Stimulated activated CD4-positive, alpha-beta T cell treated with anti-CD3 and anti-CD28 coated beads, Interleukin-4, amount 100 ng/mL, for 24 hours (primary cell): Measurements from ENCODE around the gene SLC9C2.
"Not testable (repeated sequence)": the region's sequence is repeated elsewhere in the genome, so short reads cannot be mapped to it uniquely, and the experiment has no call there.

Source experiments
- DNase-seq: peaks from one replicate; pipeline ENCODE4 v3.0.0-alpha.2; 2020

The SLC9C2 gene, protein sequence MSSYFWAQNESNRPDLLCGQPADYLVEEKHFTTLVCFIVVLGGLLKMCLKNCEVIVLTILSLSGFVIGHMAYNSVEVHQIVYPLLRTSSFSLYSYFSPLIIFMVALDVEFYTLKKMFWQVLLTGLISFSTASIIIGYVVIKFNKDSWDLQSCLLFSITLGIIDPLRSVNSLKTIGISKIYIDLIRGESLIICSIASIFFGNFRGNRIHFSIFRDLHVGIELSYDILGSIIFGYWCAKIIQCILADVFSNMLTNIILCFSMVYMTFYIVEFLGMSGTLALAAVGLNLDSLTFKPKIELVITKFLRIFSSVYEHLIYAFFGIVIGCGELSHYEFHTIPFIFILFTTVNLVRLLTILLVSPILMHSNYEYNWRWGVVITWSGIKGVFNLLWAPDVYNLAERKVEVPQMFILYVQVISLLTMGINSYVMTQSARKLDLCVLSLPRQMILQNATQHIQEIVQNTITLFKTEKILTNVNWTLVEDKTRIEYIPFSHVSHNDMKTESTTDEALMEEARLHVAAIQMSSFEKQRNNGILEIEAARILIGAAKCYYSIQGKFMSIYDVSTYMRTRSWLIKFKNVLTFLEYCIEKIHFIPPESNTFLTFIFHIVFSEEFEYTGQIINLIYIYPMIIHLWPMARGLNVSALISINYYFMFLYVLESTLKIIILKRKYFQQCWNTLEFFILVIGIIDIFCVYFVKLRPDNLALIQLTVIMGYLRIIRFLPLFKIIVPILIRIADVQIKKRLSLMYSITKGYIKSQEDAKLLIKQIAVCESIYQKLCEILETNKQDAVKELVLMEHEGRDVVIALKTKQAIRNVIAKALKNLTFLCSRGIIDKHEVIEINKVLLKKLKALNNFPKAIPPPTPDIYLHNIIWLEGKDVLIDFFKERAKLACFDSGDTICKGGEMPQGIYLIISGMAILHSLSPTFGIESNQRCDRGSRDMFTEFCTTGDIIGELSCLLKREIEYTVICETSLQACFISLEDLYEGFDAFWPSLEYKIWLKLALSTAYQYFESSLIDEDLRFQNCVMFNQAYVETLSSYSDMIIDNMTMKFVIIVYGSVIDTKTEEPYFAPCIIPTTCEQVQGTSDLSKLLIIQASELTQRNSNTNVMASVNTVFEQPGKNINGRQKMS

GRCh38 chr1:173603056-173603591, at the start of gene SLC9C2:
Gene SLC9C2, minus strand, starts transcription at chr1:173603072. Its CDS starts 1,296 bp downstream, at chr1:173601776.
- DNase-seq, result no peak

DNA sequence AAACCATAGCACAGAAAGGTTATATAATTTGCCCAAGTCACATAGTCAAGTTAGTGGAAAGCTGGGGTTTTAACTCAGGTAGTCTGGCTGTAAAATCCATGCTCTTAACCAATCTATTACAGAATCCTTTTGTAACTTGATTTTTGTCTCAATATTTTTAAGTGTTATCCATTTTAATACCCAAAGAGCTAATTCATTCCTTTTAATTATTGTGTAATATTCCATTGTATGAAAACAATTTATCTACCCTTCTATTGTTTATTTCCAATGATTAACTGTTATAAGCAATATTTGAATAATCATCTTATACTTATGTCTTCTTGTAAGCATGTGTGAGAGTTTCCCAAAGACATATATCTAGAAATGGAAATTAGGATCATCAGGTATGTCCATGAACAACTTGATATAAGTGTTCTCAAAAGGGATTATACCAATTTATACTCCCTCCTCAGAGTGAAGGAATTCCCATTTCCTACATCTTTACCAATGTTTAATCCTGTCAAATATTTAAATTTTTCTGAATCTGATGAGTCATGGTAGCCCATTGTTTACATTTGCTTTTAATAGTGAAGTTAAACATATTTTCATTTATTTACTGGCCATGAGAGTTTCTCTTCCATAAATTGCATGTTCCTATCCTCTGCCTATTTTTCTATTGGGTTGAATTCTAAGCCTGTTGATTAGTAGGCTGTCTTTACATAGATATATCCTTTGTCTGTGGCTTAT, 46.2 kb upstream of the SLC9C2 start:
- DNase-seq, result no peak

DNA sequence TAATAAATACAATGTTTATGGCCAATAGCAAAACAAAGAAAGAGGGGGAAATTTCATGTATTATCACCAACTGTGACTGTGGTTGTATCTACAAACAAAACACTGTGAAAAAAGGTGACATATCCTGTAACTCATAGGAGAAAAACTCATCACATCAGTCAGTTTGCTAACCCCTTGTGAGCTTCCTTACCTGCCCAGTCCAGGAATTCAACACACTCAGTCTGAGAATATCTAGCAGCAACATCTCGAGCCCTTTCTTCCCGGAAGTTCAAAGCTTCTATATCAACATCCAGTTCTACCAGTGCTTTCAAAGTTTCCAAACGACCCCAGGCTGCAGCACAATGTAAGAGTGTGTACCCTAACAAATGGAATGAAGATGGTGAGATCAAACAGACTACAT, 43.8 kb upstream of the SLC9C2 start:
- no peak for DNase-seq

DNA sequence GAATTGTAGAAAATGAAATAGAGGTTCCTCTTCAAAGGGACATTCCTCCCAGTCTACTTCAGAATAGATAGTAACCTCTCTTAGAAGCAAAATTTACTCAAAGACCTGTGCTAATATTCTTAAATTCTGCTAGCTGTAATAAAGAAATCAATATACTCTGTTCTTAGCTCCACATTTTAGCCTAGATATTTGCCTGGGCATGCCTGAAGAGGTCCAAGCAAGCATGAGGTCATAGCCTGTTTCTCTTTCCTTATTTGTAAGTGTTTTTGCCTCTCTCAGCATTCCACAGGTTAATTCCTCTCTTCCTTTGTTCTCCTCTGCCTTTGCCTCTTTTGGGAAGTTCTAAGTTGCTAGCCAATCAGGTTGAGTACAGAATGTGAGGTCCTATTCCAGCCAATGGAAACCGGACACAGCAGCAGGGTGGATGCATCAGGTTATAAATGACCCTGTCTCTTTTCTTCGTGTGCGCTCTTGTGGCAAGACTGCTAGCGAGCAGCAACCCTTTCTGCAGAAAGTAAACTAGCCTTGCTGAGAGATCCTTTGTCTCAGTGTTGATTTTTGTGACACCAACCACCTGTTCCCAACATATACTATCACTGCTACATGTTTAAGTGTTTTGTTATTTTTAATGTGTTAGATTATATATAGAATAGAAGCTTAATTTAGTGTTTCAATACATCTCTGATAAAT, 39.7 kb upstream of the SLC9C2 start:
- not testable (repeated sequence) for DNase-seq

DNA sequence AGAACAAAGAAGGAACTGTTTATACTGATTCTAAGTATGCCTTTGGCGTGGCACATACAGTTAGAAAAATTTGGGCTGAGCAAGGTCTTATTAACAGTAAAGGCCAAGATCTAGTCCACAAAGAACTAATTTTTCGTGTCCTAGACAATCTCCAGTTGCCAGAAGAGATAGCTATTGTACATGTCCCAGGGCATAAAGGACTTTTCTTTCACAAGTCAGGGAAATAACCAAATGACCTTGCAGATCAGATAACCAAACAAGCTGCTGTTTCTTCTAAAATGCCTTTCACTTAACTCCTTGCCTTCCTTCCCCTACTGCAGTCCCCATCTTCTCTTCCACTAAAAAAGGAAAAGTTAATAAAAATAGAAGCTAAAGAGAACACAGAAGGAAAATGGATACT, 36.2 kb upstream of the SLC9C2 start:
- DNase-seq, result no peak

- no peak for DNase-seq
Observed at GRCh38 chr1:173638043-173639021, 35.5 kb upstream of the SLC9C2 start.

- not testable (repeated sequence) for DNase-seq
Observed at GRCh38 chr1:173637236-173638042, 34.6 kb upstream of the SLC9C2 start.

DNA sequence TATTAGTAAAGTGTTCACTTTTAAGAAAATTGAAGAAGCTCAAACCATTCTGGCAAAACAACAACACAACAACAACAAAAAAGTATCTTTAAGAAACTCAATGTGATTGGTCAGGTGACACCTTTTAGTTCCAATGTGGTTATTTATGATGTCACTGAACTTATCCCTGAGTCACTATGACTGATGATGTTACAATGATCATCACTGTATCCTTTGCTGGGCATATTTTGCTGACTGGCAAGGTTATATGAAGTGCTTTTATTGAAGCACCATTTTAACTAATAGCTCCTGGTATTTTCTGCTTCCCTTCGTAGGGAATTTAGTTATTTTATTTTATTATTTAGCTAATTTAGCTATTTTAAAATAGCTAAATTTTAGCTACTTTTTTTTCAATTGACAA, 32.2 kb upstream of the SLC9C2 start, which contains the start of gene TEX50:
TEX50 (plus strand) TSS at position 223 of the 400 bp plus-strand sequence. CDS start 184 bp downstream, outside the sequence.
- DNase-seq, result no peak

DNA sequence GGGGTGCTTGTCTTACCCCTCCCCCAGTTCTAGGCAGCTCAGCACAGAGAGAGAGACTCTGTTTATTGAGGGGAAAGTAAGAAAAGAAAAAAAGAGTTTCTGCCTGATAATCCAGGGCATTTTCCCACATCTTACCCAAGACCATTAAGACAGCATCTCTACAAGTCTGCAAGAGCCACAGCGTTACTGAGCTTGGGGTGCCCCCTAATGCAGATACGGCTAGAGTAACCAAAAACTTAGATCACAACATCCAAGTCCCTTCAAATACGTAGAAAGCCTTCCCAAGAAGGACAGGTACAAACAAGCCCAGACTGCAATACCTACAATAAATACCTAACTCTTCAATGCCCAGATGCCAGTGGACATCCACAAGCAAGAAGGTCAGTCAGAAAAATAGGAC, 26.0 kb upstream of the SLC9C2 start:
- no peak for DNase-seq

DNA sequence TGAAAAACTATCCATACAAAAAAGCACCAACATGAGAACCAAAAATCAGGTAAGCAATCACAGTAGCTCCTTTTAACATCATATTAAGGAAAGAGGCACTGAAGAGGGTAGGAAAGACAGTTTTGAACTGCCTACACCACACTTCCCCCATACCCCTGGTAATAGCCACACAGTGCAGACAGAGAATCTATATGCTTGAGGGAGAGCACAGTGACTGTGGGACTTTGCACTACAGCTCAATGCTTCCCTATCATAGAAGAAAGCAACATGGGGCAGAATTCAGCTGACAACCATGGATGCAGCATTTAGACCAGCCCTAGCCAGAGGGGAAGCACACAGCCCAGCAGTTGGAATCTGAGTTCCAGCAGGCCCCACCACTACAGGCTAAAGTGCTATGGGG, 24.4 kb upstream of the SLC9C2 start:
- no peak for DNase-seq

DNA sequence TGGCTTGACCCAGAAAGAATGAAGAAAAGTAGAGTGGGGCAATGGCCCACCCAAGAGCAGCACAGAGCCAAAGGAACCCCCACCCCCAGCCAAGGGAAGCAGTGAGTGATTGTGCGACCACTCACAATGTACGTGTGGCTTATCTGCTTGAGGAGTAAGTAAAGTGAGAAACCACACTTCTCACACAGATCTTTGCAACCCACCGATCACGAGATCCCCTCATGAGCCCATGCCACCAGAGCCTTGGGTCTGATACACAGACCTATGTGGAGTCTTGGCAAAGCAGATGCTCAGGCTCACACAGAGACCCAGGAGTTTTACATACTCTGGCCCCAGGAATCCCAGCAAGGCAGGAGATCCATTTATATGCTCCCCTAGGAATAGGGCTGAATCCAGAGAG, 14.0 kb upstream of the SLC9C2 start:
- DNase-seq, result no peak

DNA sequence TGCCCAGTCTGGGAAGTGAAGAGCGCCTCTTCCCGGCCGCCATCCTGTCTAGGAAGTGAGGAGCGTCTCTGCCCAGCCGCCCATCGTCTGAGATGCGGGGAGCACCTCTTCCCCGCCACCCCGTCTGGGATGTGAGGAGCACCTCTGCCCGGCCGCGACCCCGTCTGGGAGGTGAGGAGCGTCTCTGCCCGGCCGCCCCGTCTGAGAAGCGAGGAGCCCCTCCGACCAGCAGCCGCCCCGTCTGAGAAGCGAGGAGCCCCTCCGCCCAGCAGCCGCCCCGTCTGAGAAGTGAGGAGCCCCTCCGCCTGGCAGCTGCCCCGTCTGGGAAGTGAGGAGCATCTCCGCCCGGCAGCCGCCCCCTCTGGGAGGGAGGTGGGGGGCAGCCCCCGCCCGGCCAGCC, 10.2 kb upstream of the SLC9C2 start:
- DNase-seq, result not testable (repeated sequence)

DNA sequence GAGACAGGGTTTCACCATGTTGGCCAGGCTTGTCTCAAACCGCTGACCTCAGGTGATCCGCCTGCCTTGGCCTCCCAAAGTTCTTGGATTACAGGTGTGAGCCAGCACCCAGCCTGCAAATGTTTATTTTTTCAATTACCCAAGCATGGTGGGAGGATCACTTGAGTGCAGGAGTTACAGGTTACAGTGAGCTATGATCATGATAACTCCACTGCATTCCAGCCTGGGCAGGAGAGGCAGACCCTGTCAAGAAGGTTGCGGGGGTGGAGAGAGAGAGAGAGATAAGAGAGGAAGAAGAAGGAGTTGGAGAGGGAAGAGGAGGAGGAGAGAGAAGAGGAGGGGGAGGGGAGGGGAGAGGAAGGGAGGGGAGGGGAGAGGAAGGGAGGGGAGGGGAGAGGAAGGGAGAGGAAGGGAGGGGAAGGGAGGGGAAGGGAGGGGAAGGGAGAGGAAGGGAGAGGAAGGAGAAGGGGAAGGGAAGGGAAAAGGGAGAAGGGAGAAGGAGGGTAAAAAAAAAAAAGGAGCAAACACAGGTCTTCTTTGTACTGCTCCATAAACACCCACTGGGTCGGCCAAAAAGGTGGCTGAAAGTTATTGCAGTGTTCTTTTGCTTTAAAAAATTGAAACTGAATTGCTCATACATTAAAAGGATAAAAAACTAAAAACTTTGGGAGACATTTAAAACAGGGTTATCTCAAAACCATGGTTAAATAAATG, 5.8 kb upstream of the SLC9C2 start:
- no peak for DNase-seq

DNA sequence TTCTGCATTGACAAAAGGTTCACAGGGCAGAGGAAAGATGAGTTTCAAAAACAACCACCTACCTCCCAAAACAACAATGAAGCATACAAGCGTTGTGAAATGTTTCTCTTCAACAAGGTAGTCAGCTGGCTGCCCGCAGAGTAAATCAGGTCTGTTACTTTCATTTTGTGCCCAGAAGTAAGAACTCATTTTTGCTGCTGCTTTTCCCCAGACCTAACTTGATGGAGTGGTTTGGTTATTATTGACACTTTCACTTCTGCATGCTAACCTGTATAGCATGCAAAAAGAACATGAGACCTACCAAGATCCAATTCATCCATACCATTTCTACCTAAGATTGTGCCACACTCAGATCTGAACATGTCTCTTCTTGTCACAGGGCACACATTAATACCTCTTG, 1.3 kb downstream of the SLC9C2 start:
- DNase-seq, result no peak

DNA sequence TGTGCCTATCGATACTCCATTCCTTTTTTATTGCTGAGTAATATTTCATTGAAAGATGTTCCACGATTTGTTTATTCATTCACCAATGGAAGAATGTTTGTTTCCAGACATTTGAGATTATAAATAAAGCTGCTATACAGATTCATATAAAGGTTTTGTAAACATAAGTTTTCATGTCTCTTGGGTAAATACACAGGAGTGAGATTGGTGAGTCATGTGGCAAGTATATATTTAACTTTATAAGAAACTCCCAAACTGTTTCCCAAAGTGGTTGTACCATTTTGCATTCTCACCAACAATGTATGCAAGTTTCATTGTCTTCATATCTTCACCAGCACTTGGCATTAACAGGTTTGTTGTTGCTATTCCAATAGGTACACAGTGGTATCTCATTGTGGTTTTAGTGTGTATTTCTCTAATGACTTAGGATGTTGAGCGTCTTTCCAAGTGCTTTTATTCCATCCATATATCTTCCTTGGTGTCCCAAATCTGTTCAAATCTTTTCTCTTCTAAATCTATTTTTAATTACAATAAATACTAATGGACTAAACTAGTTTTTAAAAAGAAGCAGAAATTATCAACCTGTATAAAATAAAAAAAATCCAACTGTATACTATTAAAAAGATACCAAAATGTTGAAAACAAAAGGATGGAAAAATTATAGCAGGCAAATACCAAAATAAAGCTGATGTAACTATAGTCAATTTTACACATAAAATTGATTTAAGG, 6.6 kb downstream of the SLC9C2 start:
- no peak for DNase-seq

- not testable (repeated sequence) for DNase-seq
Observed at GRCh38 chr1:173591138-173591537, 11.7 kb downstream of the SLC9C2 start.

DNA sequence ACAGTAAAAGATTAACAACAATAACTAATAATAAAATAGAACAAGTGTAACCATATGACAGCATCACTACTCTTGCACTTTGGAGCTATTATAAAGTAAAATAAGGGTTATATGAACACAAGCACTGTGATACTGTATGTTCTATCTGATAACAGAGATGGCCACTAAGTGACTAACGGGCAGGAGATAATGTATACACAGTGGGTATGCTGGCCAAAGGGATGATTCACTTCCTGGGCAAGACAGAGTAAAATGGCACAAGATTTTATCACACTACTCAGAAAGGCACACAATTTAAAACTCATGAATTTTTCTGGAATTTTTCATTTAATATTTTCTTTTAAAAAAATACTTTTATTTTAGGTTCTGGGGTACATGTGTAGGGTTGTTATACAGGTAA, 12.3 kb downstream of the SLC9C2 start:
- DNase-seq, result no peak
